Cardiac muscle cell (in vitro differentiated cells and primary cell): ENCODE measurements around the gene ABLIM1. TPM values are rescaled to one million over a fixed set of nuclear protein-coding genes. Genes with fewer than 3 reads are reported as not detected.

Experiments
- DNase-seq, 2 donors: peaks; one replicate each; pipeline versions ENCODE4 v3.0.0 to v3.0.0-alpha.2; 2010 to 2017; ENCODE audit warnings: low read depth in 1 of 2, low spot score in 1 of 2
- H3K27ac ChIP-seq: fragments of 200-600 bp; sonication (generic); 2 replicates; pipeline ENCODE4 v1.5.1; 2016
- H3K27me3 ChIP-seq: fragments of 200-600 bp; sonication (generic); 2 replicates; pipeline ENCODE4 v1.6.0; 2016; ENCODE audit warnings: control low read depth
- H3K36me3 ChIP-seq: fragments of 200-600 bp; sonication (generic); 2 replicates; pipeline ENCODE4 v1.5.1; 2016; ENCODE audit warnings: control low read depth
- H3K4me1 ChIP-seq: fragments of 200-600 bp; sonication (generic); 2 replicates; pipeline ENCODE4 v1.8.1; 2017; ENCODE audit warnings: low read depth, mild to moderate bottlenecking, mixed run types
- H3K4me3 ChIP-seq: fragments of 200-600 bp; sonication (generic); 2 replicates; pipeline ENCODE4 v1.5.1; 2016; ENCODE audit warnings: mild to moderate bottlenecking
- H3K9me3 ChIP-seq: fragments of 200-600 bp; sonication (generic); 2 replicates; pipeline ENCODE4 v1.5.1; 2017; ENCODE audit warnings: low read depth, mild to moderate bottlenecking, control low read depth
- CTCF ChIP-seq: IDR thresholded peaks from 2 replicates; pipeline ENCODE4 v1.5.1; 2012; ENCODE audit warnings: low read depth, mild to moderate bottlenecking, low read length
- polyA plus RNA-seq: library from polyadenylated mRNA; unstranded; fragments of >200 nt; fragmentation: Nextera tagmentation; extraction: Ambion mirVana; gene quantifications from 2 replicates; pipeline ENCODE4 v1.2.1, GENCODE V29; 2016
- total RNA-seq: library from RNA; depleted of rRNA; stranded (reverse); fragments of >200 nt; gene quantifications from 2 replicates; pipeline ENCODE4 v1.2.3, GENCODE V29; 2016

Gene ABLIM1
- total and polyA plus RNA-seq, 2 experiments from 2014 or later = 105 to 148 TPM

GRCh38 chr10:114631666-114632417 lies 26.2 kb downstream of the ABLIM1 start:
- TF ChIP-seq CTCF = no peak
- Histone ChIP-seq H3K36me3 (no peaks in the 10 kb centered on the region), H3K4me1 (peaks cover 77% of the 10 kb centered on the region), H3K9me3 (no peaks in the 10 kb centered on the region), H3K27ac (peak overlapping the region; percentile 92), H3K27me3 (no peaks in the 10 kb centered on the region), H3K4me3 (peak overlapping the region; percentile 64)
- peak; percentile 13 to 77 for DNase-seq

GRCh38 chr10:114631090-114631665 lies 26.9 kb downstream of the ABLIM1 start:
- Histone ChIP-seq H3K27me3 (no peaks in the 10 kb centered on the region), H3K27ac (peak overlapping the region; percentile 92), H3K4me3 (peak overlapping the region; percentile 64), H3K9me3 (no peaks in the 10 kb centered on the region), H3K36me3 (no peaks in the 10 kb centered on the region), H3K4me1 (peaks cover 80% of the 10 kb centered on the region)
- no peak for DNase-seq
- TF ChIP-seq CTCF = no peak

- H3K36me3 ChIP-seq = no peaks in the 10 kb centered on the region
- peak overlapping the region; percentile 41 for H3K27ac ChIP-seq
- H3K4me3 ChIP-seq = peak overlapping the region; percentile 64
- peaks cover 72% of the 10 kb centered on the region for H3K4me1 ChIP-seq
- no peaks in the 10 kb centered on the region for H3K27me3 ChIP-seq
- H3K9me3 ChIP-seq = no peaks in the 10 kb centered on the region
- TF ChIP-seq CTCF = no peak
- peak in 1 of 2 donors; percentile 36 for DNase-seq
Measured at GRCh38 chr10:114629824-114630730, 28.0 kb downstream of the ABLIM1 start.

- H3K27me3 ChIP-seq = no peaks in the 10 kb centered on the region
- H3K9me3 ChIP-seq = no peaks in the 10 kb centered on the region
- no peaks in the 10 kb centered on the region for H3K36me3 ChIP-seq
- no peak for TF ChIP-seq CTCF
- H3K4me3 ChIP-seq = no peak overlapping the region
- DNase-seq = peak in 1 of 2 donors; percentile 19
- peaks cover 66% of the 10 kb centered on the region for H3K4me1 ChIP-seq
- peak overlapping the region; percentile 41 for H3K27ac ChIP-seq
Measured at GRCh38 chr10:114629083-114629823, 28.8 kb downstream of the ABLIM1 start.

GRCh38 chr10:114628106-114628505 lies 30.0 kb downstream of the ABLIM1 start:
- peaks cover 59% of the 10 kb centered on the region for H3K4me1 ChIP-seq
- no peak for DNase-seq
- TF ChIP-seq CTCF = no peak
- no peak overlapping the region for H3K27ac ChIP-seq
- H3K27me3 ChIP-seq = no peaks in the 10 kb centered on the region
- no peaks in the 10 kb centered on the region for H3K36me3 ChIP-seq
- H3K9me3 ChIP-seq = no peaks in the 10 kb centered on the region
- no peak overlapping the region for H3K4me3 ChIP-seq
